Stomach (tissue), 4 donors: ENCODE data around the gene SENP2.

Source experiments
- EP300 ChIP-seq: sonication (generic); formaldehyde crosslinking; IDR thresholded peaks from one replicate; pipeline ENCODE4 v1.6.1; 2017; ENCODE audit warnings: antibody characterized with exemption
- POLR2A ChIP-seq, 4 donors: fragments of 450-650 bp; IDR thresholded peaks; one replicate each; pipeline ENCODE4 v1.6.1; 2016; ENCODE audit warnings: antibody characterized with exemption in 4 of 4, control low read depth in 2 of 4, mild to moderate bottlenecking in 1 of 4, moderate library complexity in 1 of 4
- POLR2AphosphoS5 ChIP-seq, 3 donors: sonication (generic); formaldehyde crosslinking; IDR thresholded peaks; one replicate each; pipeline ENCODE4 v1.6.1; 2016; ENCODE audit warnings: antibody characterized with exemption in 3 of 3
- TF ChIP-seq, protein P1 (sequence below), 7 experiments: fragments of 450-650 bp in 4 of 7; fragments of 200-600 bp in 3 of 7; sonication (generic) in 3 of 7; IDR thresholded peaks; one replicate each; pipeline ENCODE4 v1.5.1; 2016 to 2019; ENCODE audit warnings: antibody characterized with exemption in 7 of 7, control low read depth in 2 of 7, mild to moderate bottlenecking in 1 of 7

DNA sequence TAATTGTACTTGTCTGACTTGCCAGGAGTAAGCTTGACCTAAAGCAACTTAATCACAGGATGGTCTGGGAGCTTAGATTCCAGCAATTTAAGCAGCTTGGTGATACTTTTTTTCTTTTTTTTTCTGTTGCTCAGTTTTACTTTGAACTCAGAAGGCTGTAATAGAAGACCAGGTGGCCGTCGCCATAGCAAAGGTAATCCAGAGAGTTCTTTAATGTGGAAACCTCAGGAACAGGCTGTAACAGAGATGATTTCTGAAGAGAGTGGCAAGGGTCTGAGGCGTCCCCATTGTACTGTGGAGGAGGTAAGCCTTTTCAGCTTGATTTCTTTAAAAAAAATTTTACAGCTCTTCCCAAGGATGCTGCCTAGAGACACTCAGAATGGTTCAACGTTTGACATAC is 20.1 kb downstream of the SENP2 start:
- TF ChIP-seq, protein P1, sequence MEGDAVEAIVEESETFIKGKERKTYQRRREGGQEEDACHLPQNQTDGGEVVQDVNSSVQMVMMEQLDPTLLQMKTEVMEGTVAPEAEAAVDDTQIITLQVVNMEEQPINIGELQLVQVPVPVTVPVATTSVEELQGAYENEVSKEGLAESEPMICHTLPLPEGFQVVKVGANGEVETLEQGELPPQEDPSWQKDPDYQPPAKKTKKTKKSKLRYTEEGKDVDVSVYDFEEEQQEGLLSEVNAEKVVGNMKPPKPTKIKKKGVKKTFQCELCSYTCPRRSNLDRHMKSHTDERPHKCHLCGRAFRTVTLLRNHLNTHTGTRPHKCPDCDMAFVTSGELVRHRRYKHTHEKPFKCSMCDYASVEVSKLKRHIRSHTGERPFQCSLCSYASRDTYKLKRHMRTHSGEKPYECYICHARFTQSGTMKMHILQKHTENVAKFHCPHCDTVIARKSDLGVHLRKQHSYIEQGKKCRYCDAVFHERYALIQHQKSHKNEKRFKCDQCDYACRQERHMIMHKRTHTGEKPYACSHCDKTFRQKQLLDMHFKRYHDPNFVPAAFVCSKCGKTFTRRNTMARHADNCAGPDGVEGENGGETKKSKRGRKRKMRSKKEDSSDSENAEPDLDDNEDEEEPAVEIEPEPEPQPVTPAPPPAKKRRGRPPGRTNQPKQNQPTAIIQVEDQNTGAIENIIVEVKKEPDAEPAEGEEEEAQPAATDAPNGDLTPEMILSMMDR (IDR thresholded peaks at IDR 0.05), result no peak
- TF ChIP-seq POLR2AphosphoS5 (IDR thresholded peaks at IDR 0.05), result no peak
- TF ChIP-seq POLR2A (IDR thresholded peaks at IDR 0.05), result no peak
- no peak for TF ChIP-seq EP300
